DND-41 (cell line): ENCODE data around the gene TMCC2.

Experiments used
- EZH2 ChIP-seq: IDR thresholded peaks from 3 replicates; pipeline ENCODE4 v1.6.1; 2012; ENCODE audit warnings: borderline replicate concordance, low read depth, mild to moderate bottlenecking, moderate library complexity, low read length, inconsistent platforms; ENCODE audit not compliant: severe bottlenecking
- TF ChIP-seq, protein P1 (sequence below): IDR thresholded peaks from 2 replicates; pipeline ENCODE4 v1.5.1; 2012; ENCODE audit warnings: borderline replicate concordance, low read length, moderate library complexity, mild to moderate bottlenecking; ENCODE audit not compliant: poor library complexity, severe bottlenecking; ENCODE audit errors: extremely low read depth

DNA sequence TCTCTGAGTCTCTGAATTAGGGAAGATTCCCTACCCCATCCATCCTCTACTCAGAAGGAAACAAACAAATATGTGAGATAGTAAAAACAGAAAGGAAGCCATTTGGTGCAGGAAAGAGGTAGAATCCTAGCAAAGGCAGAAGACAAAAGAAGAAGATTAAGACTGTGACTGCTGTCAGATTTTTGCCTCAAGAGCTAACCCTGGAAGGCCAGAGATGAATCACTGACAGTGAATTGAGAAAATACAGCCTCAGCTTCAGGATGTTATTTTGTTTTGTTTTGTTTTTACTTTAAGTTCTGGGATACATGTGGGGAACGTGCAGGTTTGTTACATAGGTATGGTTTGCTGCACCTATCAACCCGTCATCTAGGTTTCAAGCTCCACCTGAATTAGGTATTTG lies 47.9 kb upstream of the TMCC2 start:
- TF ChIP-seq, protein P1, sequence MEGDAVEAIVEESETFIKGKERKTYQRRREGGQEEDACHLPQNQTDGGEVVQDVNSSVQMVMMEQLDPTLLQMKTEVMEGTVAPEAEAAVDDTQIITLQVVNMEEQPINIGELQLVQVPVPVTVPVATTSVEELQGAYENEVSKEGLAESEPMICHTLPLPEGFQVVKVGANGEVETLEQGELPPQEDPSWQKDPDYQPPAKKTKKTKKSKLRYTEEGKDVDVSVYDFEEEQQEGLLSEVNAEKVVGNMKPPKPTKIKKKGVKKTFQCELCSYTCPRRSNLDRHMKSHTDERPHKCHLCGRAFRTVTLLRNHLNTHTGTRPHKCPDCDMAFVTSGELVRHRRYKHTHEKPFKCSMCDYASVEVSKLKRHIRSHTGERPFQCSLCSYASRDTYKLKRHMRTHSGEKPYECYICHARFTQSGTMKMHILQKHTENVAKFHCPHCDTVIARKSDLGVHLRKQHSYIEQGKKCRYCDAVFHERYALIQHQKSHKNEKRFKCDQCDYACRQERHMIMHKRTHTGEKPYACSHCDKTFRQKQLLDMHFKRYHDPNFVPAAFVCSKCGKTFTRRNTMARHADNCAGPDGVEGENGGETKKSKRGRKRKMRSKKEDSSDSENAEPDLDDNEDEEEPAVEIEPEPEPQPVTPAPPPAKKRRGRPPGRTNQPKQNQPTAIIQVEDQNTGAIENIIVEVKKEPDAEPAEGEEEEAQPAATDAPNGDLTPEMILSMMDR = no peak
- no peak for TF ChIP-seq EZH2
